Right lobe of liver (tissue), 4 donors: Measurements from ENCODE around the gene MYRFL.

Experiments
- CTCF ChIP-seq, 4 donors: fragments of 200-600 bp in 3 of 4; fragments of 450-650 bp in 1 of 4; IDR thresholded peaks; one replicate each; pipeline versions ENCODE4 v1.5.1 to v1.8.0; 2016 to 2022; ENCODE audit warnings: antibody characterized with exemption in 4 of 4, mild to moderate bottlenecking in 2 of 4
- POLR2A ChIP-seq: fragments of 450-650 bp; IDR thresholded peaks from one replicate; pipeline ENCODE4 v1.6.1; 2017; ENCODE audit warnings: antibody characterized with exemption, mild to moderate bottlenecking
- donor health status: DM: no; HTN: no; CAD: no.
- donor health status: DM: no; HTN: no; CAD: no.
- donor health status: DM: no; HTN: yes; CAD: no.

- TF ChIP-seq CTCF (IDR thresholded peaks at IDR 0.05) (no peak), POLR2A (no peak)
Measured at GRCh38 chr12:69931569-69931968, 106.5 kb downstream of the MYRFL start.
